H1 (cell line): ENCODE data around the gene GLO1. TPM values are rescaled to one million over a fixed set of nuclear protein-coding genes. Genes with fewer than 3 reads are reported as not detected.

ENCODE experiments used
- RAD21 ChIP-seq, 2 experiments: IDR thresholded peaks in 1 of 2; conservative IDR thresholded peaks in 1 of 2; 2 replicates each; pipeline ENCODE4 v1.6.1; 2011; ENCODE audit warnings: low read depth in 2 of 2, low read length in 2 of 2, improper control_type of control experiment in 1 of 2, inconsistent platforms in 1 of 2, mild to moderate bottlenecking in 1 of 2, moderate library complexity in 1 of 2
- SIRT6 ChIP-seq: IDR thresholded peaks from one replicate; pipeline ENCODE4 v1.7.1; 2012; ENCODE audit warnings: low read length, inconsistent platforms
- ZNF274 ChIP-seq: IDR thresholded peaks from 2 replicates; pipeline ENCODE4 v1.7.0; 2012; ENCODE audit warnings: low read length, borderline replicate concordance; ENCODE audit errors: extremely low read depth
- polyA plus RNA-seq, 7 experiments: library from polyadenylated mRNA; depleted of rRNA in 3 of 7; stranded (reverse) in 5 of 7; unstranded in 2 of 7; fragments of >200 nt in 5 of 7; fragments of 200-250 nt in 2 of 7; gene quantifications; 1 replicate in 5 of 7; 2 replicates in 1 of 7; 4 replicates in 1 of 7; pipeline versions ENCODE4 v1.2.1 to v1.2.3, GENCODE V29; 2011 to 2013; ENCODE audit warnings: missing spikeins in 2 of 7, mixed read lengths in 2 of 7
- total RNA-seq: library from RNA; stranded (reverse); fragmentation: NEBNext Ultra II Directional; extraction: Animal tissue kit (Norgen Biotek cat#: 25700); gene quantifications from 2 replicates; pipeline ENCODE4 v1.2.1, GENCODE V29; 2021
- TF ChIP-seq, protein P1 (sequence below): fragments of 300-600 bp; sonication (generic); IDR thresholded peaks from 2 replicates; pipeline ENCODE4 v1.7.1; 2012; ENCODE audit warnings: low read length, moderate library complexity, mild to moderate bottlenecking, inconsistent platforms; ENCODE audit not compliant: insufficient replicate concordance
- TF ChIP-seq, protein P2 (sequence below): IDR thresholded peaks from 2 replicates; pipeline ENCODE4 v1.6.1; 2012; ENCODE audit warnings: low read length, inconsistent platforms

The GLO1 gene
- total and polyA plus RNA-seq, 2 of the 8 experiments (the other 6 are each of a cell fraction or from before 2014, with no cell fraction given) = 104 to 170 TPM

DNA sequence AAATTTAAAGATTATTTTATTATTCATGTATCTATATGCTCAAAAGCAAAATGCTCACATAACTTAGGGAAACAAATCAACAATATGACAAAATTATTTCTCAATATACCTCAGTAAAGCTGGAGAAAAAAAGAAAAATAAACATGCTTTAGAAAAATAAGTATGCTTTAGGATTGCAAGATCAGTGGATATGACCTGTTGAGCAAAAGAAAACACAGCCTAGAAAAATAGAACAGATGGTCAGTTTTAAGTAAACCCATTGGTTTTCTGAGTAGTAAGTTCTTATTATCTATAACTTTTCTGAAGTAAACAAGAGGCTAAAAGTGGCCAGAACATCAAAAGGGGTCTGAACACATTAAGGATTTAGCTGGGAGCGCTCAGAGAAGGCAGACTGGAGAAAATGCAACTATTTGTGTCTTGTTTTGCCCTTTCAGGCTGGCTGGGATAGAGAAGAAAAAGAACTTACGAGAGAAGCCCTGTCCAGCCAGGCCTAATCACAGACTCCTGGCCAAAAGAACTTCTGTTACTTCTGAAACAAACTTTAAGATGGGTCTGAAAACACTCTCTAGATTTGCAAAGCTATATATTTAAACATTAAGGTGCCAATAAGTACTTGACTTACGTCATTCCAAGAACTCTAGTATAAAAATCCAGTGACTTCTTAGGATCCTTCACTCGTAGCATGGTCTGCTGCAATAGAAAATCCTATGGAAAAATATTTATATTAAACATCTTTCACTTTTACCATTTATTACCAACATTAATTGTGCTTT lies 16.5 kb downstream of the GLO1 start (continued):
- TF ChIP-seq, protein P1, sequence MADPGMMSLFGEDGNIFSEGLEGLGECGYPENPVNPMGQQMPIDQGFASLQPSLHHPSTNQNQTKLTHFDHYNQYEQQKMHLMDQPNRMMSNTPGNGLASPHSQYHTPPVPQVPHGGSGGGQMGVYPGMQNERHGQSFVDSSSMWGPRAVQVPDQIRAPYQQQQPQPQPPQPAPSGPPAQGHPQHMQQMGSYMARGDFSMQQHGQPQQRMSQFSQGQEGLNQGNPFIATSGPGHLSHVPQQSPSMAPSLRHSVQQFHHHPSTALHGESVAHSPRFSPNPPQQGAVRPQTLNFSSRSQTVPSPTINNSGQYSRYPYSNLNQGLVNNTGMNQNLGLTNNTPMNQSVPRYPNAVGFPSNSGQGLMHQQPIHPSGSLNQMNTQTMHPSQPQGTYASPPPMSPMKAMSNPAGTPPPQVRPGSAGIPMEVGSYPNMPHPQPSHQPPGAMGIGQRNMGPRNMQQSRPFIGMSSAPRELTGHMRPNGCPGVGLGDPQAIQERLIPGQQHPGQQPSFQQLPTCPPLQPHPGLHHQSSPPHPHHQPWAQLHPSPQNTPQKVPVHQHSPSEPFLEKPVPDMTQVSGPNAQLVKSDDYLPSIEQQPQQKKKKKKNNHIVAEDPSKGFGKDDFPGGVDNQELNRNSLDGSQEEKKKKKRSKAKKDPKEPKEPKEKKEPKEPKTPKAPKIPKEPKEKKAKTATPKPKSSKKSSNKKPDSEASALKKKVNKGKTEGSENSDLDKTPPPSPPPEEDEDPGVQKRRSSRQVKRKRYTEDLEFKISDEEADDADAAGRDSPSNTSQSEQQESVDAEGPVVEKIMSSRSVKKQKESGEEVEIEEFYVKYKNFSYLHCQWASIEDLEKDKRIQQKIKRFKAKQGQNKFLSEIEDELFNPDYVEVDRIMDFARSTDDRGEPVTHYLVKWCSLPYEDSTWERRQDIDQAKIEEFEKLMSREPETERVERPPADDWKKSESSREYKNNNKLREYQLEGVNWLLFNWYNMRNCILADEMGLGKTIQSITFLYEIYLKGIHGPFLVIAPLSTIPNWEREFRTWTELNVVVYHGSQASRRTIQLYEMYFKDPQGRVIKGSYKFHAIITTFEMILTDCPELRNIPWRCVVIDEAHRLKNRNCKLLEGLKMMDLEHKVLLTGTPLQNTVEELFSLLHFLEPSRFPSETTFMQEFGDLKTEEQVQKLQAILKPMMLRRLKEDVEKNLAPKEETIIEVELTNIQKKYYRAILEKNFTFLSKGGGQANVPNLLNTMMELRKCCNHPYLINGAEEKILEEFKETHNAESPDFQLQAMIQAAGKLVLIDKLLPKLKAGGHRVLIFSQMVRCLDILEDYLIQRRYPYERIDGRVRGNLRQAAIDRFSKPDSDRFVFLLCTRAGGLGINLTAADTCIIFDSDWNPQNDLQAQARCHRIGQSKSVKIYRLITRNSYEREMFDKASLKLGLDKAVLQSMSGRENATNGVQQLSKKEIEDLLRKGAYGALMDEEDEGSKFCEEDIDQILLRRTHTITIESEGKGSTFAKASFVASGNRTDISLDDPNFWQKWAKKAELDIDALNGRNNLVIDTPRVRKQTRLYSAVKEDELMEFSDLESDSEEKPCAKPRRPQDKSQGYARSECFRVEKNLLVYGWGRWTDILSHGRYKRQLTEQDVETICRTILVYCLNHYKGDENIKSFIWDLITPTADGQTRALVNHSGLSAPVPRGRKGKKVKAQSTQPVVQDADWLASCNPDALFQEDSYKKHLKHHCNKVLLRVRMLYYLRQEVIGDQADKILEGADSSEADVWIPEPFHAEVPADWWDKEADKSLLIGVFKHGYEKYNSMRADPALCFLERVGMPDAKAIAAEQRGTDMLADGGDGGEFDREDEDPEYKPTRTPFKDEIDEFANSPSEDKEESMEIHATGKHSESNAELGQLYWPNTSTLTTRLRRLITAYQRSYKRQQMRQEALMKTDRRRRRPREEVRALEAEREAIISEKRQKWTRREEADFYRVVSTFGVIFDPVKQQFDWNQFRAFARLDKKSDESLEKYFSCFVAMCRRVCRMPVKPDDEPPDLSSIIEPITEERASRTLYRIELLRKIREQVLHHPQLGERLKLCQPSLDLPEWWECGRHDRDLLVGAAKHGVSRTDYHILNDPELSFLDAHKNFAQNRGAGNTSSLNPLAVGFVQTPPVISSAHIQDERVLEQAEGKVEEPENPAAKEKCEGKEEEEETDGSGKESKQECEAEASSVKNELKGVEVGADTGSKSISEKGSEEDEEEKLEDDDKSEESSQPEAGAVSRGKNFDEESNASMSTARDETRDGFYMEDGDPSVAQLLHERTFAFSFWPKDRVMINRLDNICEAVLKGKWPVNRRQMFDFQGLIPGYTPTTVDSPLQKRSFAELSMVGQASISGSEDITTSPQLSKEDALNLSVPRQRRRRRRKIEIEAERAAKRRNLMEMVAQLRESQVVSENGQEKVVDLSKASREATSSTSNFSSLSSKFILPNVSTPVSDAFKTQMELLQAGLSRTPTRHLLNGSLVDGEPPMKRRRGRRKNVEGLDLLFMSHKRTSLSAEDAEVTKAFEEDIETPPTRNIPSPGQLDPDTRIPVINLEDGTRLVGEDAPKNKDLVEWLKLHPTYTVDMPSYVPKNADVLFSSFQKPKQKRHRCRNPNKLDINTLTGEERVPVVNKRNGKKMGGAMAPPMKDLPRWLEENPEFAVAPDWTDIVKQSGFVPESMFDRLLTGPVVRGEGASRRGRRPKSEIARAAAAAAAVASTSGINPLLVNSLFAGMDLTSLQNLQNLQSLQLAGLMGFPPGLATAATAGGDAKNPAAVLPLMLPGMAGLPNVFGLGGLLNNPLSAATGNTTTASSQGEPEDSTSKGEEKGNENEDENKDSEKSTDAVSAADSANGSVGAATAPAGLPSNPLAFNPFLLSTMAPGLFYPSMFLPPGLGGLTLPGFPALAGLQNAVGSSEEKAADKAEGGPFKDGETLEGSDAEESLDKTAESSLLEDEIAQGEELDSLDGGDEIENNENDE = no peak
- TF ChIP-seq ZNF274 (no peak), SIRT6 (no peak), RAD21 (IDR thresholded peaks at IDR 0.05 in 1 of 2, conservative IDR thresholded peaks at IDR 0.05 in 1 of 2; ENCODE audit: low read depth in 2 of 2, low read length in 2 of 2) (no peak)
- TF ChIP-seq, protein P2, sequence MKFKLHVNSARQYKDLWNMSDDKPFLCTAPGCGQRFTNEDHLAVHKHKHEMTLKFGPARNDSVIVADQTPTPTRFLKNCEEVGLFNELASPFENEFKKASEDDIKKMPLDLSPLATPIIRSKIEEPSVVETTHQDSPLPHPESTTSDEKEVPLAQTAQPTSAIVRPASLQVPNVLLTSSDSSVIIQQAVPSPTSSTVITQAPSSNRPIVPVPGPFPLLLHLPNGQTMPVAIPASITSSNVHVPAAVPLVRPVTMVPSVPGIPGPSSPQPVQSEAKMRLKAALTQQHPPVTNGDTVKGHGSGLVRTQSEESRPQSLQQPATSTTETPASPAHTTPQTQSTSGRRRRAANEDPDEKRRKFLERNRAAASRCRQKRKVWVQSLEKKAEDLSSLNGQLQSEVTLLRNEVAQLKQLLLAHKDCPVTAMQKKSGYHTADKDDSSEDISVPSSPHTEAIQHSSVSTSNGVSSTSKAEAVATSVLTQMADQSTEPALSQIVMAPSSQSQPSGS = no peak
